ENCODE results near the gene AKTIP. TPM values are rescaled to one million over a fixed set of nuclear protein-coding genes. Genes with fewer than 3 reads are reported as not detected.

Gene AKTIP
- total and polyA plus RNA-seq, 9 of the 15 experiments (the other 6 are each of a cell fraction or from before 2014, with no cell fraction given), result 3.0 to 10.7 (median 4.4) TPM

DNA sequence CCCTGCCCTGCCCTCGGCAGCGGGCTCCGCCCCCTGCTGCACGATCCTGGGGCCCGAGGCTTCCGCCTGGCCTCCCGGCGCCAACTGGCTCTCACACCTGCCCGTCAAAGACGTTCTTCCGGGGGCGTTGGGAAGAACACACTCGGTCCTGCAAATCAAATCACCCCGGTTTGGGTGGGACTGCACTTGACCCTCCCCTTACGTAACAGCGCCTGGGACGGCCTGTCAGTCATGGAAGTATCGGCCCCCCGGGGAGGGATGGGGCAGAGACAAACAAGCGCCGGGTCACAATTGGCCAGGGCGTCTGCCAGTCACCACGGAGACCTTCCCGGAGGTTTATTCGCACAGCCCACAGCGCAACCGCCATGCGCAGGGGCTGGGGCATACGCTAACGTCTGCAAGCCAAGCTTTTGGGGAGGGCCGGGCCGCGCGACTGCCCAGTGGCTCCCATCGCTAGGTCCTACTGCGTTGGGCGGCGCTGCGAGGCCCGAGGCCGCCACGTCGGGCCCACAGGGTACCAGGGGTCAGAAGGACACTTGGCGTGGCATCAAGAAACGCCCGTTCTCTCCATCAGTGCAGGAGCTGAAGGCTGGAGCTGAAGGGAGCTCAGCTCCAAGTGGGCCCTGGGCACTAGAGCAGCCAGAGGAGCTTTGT, 388 bp upstream of the AKTIP start (continued):
- TF ChIP-seq, protein P1, sequence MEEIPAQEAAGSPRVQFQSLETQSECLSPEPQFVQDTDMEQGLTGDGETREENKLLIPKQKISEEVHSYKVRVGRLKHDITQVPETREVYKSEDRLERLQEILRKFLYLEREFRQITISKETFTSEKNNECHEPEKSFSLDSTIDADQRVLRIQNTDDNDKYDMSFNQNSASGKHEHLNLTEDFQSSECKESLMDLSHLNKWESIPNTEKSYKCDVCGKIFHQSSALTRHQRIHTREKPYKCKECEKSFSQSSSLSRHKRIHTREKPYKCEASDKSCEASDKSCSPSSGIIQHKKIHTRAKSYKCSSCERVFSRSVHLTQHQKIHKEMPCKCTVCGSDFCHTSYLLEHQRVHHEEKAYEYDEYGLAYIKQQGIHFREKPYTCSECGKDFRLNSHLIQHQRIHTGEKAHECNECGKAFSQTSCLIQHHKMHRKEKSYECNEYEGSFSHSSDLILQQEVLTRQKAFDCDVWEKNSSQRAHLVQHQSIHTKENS (CRISPR knock-in tag; IDR thresholded peaks at IDR 0.05), result no peak
- TF ChIP-seq ZKSCAN3 (CRISPR knock-in tag; IDR thresholded peaks at IDR 0.05) (no peak), ZFP36 (IDR thresholded peaks at IDR 0.05; ENCODE audit: low read depth, low read length, partially characterized antibody) (no peak), ESRRA (IDR thresholded peaks at IDR 0.05; ENCODE audit: borderline replicate concordance, low read depth) (no peak), EP300 (IDR thresholded peaks at IDR 0.05; ENCODE audit: low read length) (no peak), HSF4 (CRISPR knock-in tag; IDR thresholded peaks at IDR 0.05; ENCODE audit: borderline replicate concordance) (no peak), CBFA2T3 (IDR thresholded peaks at IDR 0.05) (no peak), RNF2 (IDR thresholded peaks at IDR 0.05) (peak; percentile 13; the same call in 1 of the 2 replicates), PRMT5 (CRISPR knock-in tag; IDR thresholded peaks at IDR 0.05) (no peak)
- TF ChIP-seq, protein P2, sequence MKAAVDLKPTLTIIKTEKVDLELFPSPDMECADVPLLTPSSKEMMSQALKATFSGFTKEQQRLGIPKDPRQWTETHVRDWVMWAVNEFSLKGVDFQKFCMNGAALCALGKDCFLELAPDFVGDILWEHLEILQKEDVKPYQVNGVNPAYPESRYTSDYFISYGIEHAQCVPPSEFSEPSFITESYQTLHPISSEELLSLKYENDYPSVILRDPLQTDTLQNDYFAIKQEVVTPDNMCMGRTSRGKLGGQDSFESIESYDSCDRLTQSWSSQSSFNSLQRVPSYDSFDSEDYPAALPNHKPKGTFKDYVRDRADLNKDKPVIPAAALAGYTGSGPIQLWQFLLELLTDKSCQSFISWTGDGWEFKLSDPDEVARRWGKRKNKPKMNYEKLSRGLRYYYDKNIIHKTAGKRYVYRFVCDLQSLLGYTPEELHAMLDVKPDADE (conservative IDR thresholded peaks at IDR 0.05; ENCODE audit: control insufficient read depth, low read depth, low read length), result no peak
- TF ChIP-seq, protein P3, sequence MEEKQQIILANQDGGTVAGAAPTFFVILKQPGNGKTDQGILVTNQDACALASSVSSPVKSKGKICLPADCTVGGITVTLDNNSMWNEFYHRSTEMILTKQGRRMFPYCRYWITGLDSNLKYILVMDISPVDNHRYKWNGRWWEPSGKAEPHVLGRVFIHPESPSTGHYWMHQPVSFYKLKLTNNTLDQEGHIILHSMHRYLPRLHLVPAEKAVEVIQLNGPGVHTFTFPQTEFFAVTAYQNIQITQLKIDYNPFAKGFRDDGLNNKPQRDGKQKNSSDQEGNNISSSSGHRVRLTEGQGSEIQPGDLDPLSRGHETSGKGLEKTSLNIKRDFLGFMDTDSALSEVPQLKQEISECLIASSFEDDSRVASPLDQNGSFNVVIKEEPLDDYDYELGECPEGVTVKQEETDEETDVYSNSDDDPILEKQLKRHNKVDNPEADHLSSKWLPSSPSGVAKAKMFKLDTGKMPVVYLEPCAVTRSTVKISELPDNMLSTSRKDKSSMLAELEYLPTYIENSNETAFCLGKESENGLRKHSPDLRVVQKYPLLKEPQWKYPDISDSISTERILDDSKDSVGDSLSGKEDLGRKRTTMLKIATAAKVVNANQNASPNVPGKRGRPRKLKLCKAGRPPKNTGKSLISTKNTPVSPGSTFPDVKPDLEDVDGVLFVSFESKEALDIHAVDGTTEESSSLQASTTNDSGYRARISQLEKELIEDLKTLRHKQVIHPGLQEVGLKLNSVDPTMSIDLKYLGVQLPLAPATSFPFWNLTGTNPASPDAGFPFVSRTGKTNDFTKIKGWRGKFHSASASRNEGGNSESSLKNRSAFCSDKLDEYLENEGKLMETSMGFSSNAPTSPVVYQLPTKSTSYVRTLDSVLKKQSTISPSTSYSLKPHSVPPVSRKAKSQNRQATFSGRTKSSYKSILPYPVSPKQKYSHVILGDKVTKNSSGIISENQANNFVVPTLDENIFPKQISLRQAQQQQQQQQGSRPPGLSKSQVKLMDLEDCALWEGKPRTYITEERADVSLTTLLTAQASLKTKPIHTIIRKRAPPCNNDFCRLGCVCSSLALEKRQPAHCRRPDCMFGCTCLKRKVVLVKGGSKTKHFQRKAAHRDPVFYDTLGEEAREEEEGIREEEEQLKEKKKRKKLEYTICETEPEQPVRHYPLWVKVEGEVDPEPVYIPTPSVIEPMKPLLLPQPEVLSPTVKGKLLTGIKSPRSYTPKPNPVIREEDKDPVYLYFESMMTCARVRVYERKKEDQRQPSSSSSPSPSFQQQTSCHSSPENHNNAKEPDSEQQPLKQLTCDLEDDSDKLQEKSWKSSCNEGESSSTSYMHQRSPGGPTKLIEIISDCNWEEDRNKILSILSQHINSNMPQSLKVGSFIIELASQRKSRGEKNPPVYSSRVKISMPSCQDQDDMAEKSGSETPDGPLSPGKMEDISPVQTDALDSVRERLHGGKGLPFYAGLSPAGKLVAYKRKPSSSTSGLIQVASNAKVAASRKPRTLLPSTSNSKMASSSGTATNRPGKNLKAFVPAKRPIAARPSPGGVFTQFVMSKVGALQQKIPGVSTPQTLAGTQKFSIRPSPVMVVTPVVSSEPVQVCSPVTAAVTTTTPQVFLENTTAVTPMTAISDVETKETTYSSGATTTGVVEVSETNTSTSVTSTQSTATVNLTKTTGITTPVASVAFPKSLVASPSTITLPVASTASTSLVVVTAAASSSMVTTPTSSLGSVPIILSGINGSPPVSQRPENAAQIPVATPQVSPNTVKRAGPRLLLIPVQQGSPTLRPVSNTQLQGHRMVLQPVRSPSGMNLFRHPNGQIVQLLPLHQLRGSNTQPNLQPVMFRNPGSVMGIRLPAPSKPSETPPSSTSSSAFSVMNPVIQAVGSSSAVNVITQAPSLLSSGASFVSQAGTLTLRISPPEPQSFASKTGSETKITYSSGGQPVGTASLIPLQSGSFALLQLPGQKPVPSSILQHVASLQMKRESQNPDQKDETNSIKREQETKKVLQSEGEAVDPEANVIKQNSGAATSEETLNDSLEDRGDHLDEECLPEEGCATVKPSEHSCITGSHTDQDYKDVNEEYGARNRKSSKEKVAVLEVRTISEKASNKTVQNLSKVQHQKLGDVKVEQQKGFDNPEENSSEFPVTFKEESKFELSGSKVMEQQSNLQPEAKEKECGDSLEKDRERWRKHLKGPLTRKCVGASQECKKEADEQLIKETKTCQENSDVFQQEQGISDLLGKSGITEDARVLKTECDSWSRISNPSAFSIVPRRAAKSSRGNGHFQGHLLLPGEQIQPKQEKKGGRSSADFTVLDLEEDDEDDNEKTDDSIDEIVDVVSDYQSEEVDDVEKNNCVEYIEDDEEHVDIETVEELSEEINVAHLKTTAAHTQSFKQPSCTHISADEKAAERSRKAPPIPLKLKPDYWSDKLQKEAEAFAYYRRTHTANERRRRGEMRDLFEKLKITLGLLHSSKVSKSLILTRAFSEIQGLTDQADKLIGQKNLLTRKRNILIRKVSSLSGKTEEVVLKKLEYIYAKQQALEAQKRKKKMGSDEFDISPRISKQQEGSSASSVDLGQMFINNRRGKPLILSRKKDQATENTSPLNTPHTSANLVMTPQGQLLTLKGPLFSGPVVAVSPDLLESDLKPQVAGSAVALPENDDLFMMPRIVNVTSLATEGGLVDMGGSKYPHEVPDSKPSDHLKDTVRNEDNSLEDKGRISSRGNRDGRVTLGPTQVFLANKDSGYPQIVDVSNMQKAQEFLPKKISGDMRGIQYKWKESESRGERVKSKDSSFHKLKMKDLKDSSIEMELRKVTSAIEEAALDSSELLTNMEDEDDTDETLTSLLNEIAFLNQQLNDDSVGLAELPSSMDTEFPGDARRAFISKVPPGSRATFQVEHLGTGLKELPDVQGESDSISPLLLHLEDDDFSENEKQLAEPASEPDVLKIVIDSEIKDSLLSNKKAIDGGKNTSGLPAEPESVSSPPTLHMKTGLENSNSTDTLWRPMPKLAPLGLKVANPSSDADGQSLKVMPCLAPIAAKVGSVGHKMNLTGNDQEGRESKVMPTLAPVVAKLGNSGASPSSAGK (IDR thresholded peaks at IDR 0.05), result peak; percentile 58
- TF ChIP-seq, protein P4, sequence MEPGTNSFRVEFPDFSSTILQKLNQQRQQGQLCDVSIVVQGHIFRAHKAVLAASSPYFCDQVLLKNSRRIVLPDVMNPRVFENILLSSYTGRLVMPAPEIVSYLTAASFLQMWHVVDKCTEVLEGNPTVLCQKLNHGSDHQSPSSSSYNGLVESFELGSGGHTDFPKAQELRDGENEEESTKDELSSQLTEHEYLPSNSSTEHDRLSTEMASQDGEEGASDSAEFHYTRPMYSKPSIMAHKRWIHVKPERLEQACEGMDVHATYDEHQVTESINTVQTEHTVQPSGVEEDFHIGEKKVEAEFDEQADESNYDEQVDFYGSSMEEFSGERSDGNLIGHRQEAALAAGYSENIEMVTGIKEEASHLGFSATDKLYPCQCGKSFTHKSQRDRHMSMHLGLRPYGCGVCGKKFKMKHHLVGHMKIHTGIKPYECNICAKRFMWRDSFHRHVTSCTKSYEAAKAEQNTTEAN (CRISPR knock-in tag; IDR thresholded peaks at IDR 0.05), result no peak
- TF ChIP-seq, protein P5, sequence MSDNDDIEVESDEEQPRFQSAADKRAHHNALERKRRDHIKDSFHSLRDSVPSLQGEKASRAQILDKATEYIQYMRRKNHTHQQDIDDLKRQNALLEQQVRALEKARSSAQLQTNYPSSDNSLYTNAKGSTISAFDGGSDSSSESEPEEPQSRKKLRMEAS (CRISPR knock-in tag; IDR thresholded peaks at IDR 0.05), result no peak
